ENCODE measurements around the gene CYP4F22.

GRCh38 chr19:15469513-15470297 lies 38.6 kb upstream of the CYP4F22 start:
- TF ChIP-seq, protein P1, sequence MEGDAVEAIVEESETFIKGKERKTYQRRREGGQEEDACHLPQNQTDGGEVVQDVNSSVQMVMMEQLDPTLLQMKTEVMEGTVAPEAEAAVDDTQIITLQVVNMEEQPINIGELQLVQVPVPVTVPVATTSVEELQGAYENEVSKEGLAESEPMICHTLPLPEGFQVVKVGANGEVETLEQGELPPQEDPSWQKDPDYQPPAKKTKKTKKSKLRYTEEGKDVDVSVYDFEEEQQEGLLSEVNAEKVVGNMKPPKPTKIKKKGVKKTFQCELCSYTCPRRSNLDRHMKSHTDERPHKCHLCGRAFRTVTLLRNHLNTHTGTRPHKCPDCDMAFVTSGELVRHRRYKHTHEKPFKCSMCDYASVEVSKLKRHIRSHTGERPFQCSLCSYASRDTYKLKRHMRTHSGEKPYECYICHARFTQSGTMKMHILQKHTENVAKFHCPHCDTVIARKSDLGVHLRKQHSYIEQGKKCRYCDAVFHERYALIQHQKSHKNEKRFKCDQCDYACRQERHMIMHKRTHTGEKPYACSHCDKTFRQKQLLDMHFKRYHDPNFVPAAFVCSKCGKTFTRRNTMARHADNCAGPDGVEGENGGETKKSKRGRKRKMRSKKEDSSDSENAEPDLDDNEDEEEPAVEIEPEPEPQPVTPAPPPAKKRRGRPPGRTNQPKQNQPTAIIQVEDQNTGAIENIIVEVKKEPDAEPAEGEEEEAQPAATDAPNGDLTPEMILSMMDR (IDR thresholded peaks at IDR 0.05) = no peak
- TF ChIP-seq POLR2A (IDR thresholded peaks at IDR 0.05) (no peak), POLR2AphosphoS5 (IDR thresholded peaks at IDR 0.05) (no peak), EP300 (IDR thresholded peaks at IDR 0.05) (no peak)
